SK-N-MC (cell line): ENCODE measurements around the gene ZNRF3.

Experiments used
- EZH2 ChIP-seq: fragments of 200-600 bp; sonication (generic); IDR thresholded peaks from one replicate; pipeline ENCODE4 v1.6.1; 2017; ENCODE audit warnings: antibody characterized with exemption
- FOXP2 ChIP-seq: optimal IDR thresholded peaks from 2 replicates; pipeline ENCODE3; 2011; ENCODE audit warnings: mild to moderate bottlenecking, moderate library complexity; ENCODE audit not compliant: insufficient read depth; ENCODE audit errors: extremely low read length, control extremely low read depth
- POLR2AphosphoS5 ChIP-seq: IDR thresholded peaks from 2 replicates; pipeline ENCODE4 v1.6.1; 2012; ENCODE audit warnings: mild to moderate bottlenecking, low read depth, low read length, borderline replicate concordance

- no peak for TF ChIP-seq EZH2
- TF ChIP-seq POLR2AphosphoS5: no peak
- no peak for TF ChIP-seq FOXP2
These were observed 17.1 kb downstream of the ZNRF3 start for GRCh38 chr22:28900379-28900925.
